Measurements from ENCODE around the gene GRIA4. TPM values are rescaled to one million over a fixed set of nuclear protein-coding genes. Genes with fewer than 3 reads are reported as not detected.

The GRIA4 gene
- total RNA-seq, 1 donor from 2014 or later = 8.7 TPM

DNA sequence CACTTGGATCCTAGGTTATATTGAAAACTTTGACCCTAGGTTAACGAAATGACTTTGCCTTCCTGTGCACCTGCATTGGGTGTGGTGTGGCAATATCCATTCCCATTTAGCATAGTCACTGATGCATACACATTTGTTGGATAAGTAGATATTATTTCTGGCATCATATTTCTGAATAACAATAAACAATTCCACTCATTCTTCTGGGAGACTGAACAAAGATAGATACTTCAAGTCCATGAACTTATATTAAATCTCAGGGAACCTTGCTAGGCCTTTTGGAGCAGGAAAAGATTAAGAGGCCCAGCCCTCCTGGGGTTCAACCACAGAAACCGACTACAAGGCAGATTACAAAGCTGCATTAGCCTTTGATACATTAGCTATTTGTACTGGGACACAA is 293.2 kb downstream of the GRIA4 start:
- H3K27ac Mint-ChIP-seq (ENCODE audit: unreplicated experiment) = no peak overlapping the region
- no peak overlapping the region for H3K4me3 Mint-ChIP-seq (ENCODE audit: unreplicated experiment)
- no peaks in the 10 kb centered on the region for H3K27me3 Mint-ChIP-seq (ENCODE audit: unreplicated experiment)
- no peaks in the 10 kb centered on the region for H3K36me3 Mint-ChIP-seq (ENCODE audit: low read depth, unreplicated experiment)
- no peaks in the 10 kb centered on the region for H3K9me3 Mint-ChIP-seq (ENCODE audit: unreplicated experiment)
- peaks cover 10% of the 10 kb centered on the region for H3K4me1 Mint-ChIP-seq (ENCODE audit: unreplicated experiment)
- no peak for TF ChIP-seq CTCF (IDR thresholded peaks at IDR 0.05; ENCODE audit: unreplicated experiment)
- DNase-seq (ENCODE audit: low spot score) = no peak

DNA sequence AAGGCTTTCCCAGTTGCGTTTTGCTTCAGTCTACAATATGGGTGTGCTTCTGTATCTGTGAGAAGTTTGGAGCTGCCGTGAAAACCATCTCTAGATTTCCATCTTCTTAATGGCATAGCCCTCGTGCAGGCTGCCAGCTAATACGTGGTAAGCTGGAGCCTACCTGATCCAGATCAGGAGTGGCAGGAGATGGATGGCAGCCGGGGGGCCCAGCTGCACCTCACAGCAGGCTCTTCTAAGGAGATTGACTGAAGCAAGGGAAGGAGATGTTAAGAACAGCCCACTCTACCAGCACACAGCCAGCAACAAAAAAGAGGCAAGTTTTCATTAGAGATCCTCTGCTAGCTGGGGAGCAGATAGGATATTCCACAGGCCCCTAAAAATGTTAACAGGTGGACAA is 296.6 kb downstream of the GRIA4 start:
- Mint-ChIP-seq H3K27ac (ENCODE audit: unreplicated experiment) (no peak overlapping the region), H3K36me3 (ENCODE audit: low read depth, unreplicated experiment) (no peaks in the 10 kb centered on the region), H3K9me3 (ENCODE audit: unreplicated experiment) (no peaks in the 10 kb centered on the region), H3K4me1 (ENCODE audit: unreplicated experiment) (peaks cover 10% of the 10 kb centered on the region), H3K27me3 (ENCODE audit: unreplicated experiment) (no peaks in the 10 kb centered on the region), H3K4me3 (ENCODE audit: unreplicated experiment) (no peak overlapping the region)
- TF ChIP-seq CTCF (IDR thresholded peaks at IDR 0.05; ENCODE audit: unreplicated experiment) = no peak
- no peak for DNase-seq (ENCODE audit: low spot score)

GRCh38 chr11:105907319-105907718 is 297.4 kb downstream of the GRIA4 start:
- Mint-ChIP-seq H3K9me3 (ENCODE audit: unreplicated experiment) (no peaks in the 10 kb centered on the region), H3K36me3 (ENCODE audit: low read depth, unreplicated experiment) (no peaks in the 10 kb centered on the region), H3K27me3 (ENCODE audit: unreplicated experiment) (no peaks in the 10 kb centered on the region), H3K4me3 (ENCODE audit: unreplicated experiment) (no peak overlapping the region), H3K4me1 (ENCODE audit: unreplicated experiment) (peaks cover 10% of the 10 kb centered on the region), H3K27ac (ENCODE audit: unreplicated experiment) (no peak overlapping the region)
- DNase-seq (ENCODE audit: low spot score) = no peak
- TF ChIP-seq CTCF (IDR thresholded peaks at IDR 0.05; ENCODE audit: unreplicated experiment) = no peak

GRCh38 chr11:105910095-105910715 is 300.3 kb downstream of the GRIA4 start:
- Mint-ChIP-seq H3K27ac (ENCODE audit: unreplicated experiment) (no peak overlapping the region), H3K36me3 (ENCODE audit: low read depth, unreplicated experiment) (no peaks in the 10 kb centered on the region), H3K4me3 (ENCODE audit: unreplicated experiment) (no peak overlapping the region), H3K27me3 (ENCODE audit: unreplicated experiment) (no peaks in the 10 kb centered on the region), H3K9me3 (ENCODE audit: unreplicated experiment) (no peaks in the 10 kb centered on the region), H3K4me1 (ENCODE audit: unreplicated experiment) (peaks cover 14% of the 10 kb centered on the region)
- no peak for DNase-seq (ENCODE audit: low spot score)
- TF ChIP-seq CTCF (IDR thresholded peaks at IDR 0.05; ENCODE audit: unreplicated experiment) = no peak

DNA sequence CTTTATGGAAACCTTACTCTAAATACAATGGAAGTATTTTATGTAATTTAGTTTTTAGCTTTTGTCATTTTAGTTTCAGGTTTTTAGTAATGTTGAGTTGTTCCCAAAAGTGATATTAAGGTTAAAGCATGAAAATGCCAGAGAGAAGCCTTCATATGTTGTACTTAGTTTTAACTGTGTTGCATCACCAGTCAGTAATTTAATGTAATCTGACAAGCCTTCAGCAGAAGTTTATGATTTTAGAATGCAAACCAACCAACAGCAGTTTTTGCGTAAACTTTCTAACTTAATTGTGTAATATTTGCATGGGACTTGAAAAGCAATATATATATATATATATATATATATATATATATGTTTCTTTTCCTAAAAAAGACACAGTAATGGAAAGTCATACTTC is 301.6 kb downstream of the GRIA4 start:
- TF ChIP-seq CTCF (IDR thresholded peaks at IDR 0.05; ENCODE audit: unreplicated experiment) = no peak
- Mint-ChIP-seq H3K4me1 (ENCODE audit: unreplicated experiment) (peaks cover 6% of the 10 kb centered on the region), H3K27me3 (ENCODE audit: unreplicated experiment) (no peaks in the 10 kb centered on the region), H3K36me3 (ENCODE audit: low read depth, unreplicated experiment) (no peaks in the 10 kb centered on the region), H3K9me3 (ENCODE audit: unreplicated experiment) (no peaks in the 10 kb centered on the region), H3K27ac (ENCODE audit: unreplicated experiment) (no peak overlapping the region), H3K4me3 (ENCODE audit: unreplicated experiment) (no peak overlapping the region)
- no peak for DNase-seq (ENCODE audit: low spot score)
